ENCODE measurements around the gene KIF19.

The KIF19 gene

DNA sequence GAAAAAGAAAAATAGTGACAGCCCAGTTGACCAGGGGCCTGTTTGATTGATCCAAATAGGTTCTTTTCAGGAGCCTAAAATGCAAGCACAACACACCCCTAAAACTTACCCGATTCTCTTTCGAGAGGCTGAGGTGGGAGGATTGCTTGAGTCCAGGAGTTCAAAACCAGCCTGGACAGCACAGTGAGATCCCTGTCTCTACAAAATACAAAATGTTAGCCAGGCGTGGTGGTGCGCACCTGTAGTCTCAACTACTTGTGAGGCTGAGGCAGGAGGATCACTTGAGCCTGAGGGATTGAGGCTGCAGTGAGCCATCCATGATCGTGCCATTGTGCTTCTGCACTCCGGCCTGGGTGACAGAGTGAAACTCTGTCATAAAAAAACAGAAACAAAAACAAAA lies 1.5 kb upstream of the KIF19 start:
- Mint-ChIP-seq H3K27me3 (peaks cover 35% of the 10 kb centered on the region), H3K9me3 (no peaks in the 10 kb centered on the region), H3K4me3 (no peak overlapping the region), H3K27ac (no peak overlapping the region), H3K36me3 (ENCODE audit: low read depth) (no peaks in the 10 kb centered on the region), H3K4me1 (peaks cover 11% of the 10 kb centered on the region)
- DNase-seq (no peak), ATAC-seq (no peak)

DNA sequence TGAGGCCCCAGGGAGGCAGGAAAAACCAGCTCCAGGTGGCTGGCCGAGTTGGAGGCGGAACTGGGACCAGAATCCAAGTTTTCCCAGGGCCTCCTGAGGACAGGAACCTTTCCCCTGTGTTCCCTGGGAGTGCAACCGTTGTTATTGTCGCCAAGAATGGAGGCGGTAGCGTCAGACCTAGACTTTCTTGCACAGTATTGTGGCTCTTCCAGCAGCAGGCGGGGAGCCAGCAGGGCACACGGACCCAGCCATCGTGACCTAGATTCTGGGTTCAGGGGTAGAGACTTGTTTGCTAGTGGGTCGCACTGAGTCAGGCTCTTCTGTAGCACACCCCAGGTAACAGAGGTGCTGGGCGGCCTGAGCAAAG lies 667 bp upstream of the KIF19 start:
- DNase-seq = no peak
- ATAC-seq = no peak

DNA sequence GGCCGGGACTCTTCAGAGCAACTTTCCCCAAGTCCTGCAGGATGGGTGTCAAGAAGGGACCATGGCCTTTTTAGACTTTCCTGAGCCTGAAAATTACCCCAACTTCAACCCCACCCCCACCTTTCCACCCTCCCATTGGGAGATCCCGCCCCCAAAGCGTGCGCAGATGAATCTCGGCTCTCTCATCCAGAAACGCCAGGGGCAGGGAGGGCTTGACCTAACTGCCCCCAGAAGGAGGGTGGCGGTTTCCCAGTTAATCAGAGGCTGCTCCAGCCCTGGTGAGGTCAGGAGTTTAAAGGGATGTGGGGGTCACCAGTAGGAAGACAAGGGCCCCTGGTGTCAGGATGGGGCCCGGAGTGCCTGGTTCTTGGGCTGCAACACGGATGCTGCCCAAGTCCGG lies 480 bp downstream of the KIF19 start:
- Mint-ChIP-seq H3K36me3 (ENCODE audit: low read depth) (no peaks in the 10 kb centered on the region), H3K27me3 (peaks cover 35% of the 10 kb centered on the region), H3K27ac (no peak overlapping the region), H3K4me1 (peaks cover 11% of the 10 kb centered on the region), H3K4me3 (peak overlapping the region; percentile 2), H3K9me3 (no peaks in the 10 kb centered on the region)
- DNase-seq = no peak
- no peak for ATAC-seq

More for the DNA sequence above, 667 bp upstream of the KIF19 start:
- no peaks in the 10 kb centered on the region for H3K36me3 Mint-ChIP-seq (ENCODE audit: low read depth)
- H3K4me1 Mint-ChIP-seq = peaks cover 11% of the 10 kb centered on the region
- H3K4me3 Mint-ChIP-seq = peak overlapping the region; percentile 24
- H3K27ac Mint-ChIP-seq = no peak overlapping the region
- peaks cover 35% of the 10 kb centered on the region for H3K27me3 Mint-ChIP-seq
- no peaks in the 10 kb centered on the region for H3K9me3 Mint-ChIP-seq

DNA sequence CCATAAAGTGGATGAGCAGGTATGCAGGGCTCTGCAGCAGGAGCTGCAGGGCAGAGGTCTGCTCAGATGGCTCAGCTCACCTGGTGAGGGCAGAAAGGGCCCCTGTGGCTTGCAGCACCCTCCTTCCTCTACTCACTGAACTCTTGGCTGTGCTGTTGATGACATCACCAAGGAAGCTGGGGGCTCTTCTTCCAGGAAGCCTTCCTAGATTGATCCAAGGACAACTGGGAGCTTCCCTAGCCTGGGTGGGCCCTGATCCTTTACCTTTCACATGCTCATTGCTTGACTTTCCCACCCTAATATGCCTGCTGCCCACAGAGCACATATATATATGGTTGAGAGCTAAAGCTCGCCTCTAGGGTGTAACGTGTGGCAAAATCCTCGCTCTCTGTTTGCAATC lies 2.5 kb downstream of the KIF19 start:
- peaks cover 11% of the 10 kb centered on the region for H3K4me1 Mint-ChIP-seq
- H3K27me3 Mint-ChIP-seq = peaks cover 24% of the 10 kb centered on the region
- no peak overlapping the region for H3K27ac Mint-ChIP-seq
- H3K9me3 Mint-ChIP-seq = no peaks in the 10 kb centered on the region
- no peaks in the 10 kb centered on the region for H3K36me3 Mint-ChIP-seq (ENCODE audit: low read depth)
- no peak for DNase-seq
- no peak for ATAC-seq
- H3K4me3 Mint-ChIP-seq = no peak overlapping the region

DNA sequence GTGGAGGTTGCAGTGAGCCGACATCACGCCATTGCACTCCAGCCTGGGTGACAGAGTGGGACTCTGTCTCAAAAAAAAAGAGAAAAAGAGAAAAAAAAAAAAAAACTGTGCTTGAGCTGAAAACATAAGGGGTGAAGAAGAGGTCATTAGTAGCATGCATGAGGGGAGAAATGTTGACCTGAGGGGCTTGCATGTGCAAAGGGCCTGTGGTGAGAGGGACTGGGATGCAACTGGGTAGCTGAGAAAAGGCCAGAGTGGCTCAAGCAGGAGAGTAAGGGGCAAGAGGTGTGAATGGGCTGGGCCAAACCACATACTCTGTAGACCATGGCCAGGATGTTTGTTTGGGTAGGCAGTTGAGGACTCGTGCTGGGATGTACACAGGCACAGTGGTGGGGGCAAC lies 3.4 kb downstream of the KIF19 start:
- Mint-ChIP-seq H3K4me1 (peaks cover 11% of the 10 kb centered on the region), H3K27me3 (peaks cover 20% of the 10 kb centered on the region), H3K4me3 (no peak overlapping the region), H3K9me3 (no peaks in the 10 kb centered on the region), H3K27ac (no peak overlapping the region), H3K36me3 (ENCODE audit: low read depth) (no peaks in the 10 kb centered on the region)
- no peak for ATAC-seq
- no peak for DNase-seq

DNA sequence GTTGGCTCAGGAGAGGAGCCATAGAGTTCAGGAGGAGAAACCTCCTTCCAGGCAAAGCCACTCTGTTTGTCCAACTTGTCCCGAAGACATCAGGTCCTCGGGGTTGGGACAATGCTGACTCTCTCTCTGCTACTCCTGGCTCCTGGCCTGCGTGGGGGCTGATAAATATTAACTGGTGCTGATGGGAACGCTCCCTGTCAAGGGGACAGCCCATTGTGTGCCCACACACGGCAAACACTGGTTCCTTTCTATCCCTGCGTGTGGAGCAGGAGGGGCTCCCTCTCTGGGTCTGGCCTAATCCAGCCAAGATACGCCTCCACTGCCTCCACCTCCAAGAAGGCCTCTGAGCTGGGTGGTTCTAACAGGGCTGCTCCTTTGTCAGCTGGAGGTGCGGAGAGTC lies 4.4 kb downstream of the KIF19 start:
- H3K9me3 Mint-ChIP-seq = no peaks in the 10 kb centered on the region
- no peak overlapping the region for H3K4me3 Mint-ChIP-seq
- ATAC-seq (no peak), DNase-seq (no peak)
- H3K36me3 Mint-ChIP-seq (ENCODE audit: low read depth) = no peaks in the 10 kb centered on the region
- peaks cover 6% of the 10 kb centered on the region for H3K4me1 Mint-ChIP-seq
- peaks cover 10% of the 10 kb centered on the region for H3K27me3 Mint-ChIP-seq
- no peak overlapping the region for H3K27ac Mint-ChIP-seq

DNA sequence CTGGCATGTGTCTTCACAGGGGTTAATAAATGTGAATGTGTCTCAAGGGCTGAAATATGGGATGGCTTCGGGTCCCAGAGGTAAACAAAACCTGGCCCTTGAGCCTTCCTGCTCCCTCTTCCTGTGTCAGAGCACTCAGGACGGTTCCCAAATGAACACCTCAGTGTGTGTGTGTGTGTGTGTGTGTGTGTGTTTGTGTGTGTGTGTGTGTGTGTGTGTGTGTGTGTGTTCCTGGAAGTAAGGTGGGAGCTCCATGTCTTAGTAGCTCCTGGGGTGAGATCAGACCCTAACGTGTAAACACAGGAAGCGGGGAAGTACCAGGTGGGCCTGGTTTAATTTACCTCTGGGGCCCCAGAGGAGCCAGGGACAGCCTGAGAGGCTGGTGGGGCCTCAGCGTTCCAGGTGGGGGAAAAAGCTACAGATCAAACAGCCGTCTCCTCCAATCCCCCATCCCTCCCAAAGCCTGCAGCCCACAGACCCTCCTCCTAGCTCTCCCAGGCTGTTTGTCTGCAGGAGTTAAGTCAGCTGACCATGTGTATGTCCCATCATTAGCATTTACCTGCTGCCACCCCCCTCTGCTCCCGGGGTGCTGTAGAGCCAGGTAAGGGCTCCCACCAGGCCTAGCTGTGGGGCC lies 6.1 kb downstream of the KIF19 start:
- H3K27me3 Mint-ChIP-seq = peaks cover 3% of the 10 kb centered on the region

DNA sequence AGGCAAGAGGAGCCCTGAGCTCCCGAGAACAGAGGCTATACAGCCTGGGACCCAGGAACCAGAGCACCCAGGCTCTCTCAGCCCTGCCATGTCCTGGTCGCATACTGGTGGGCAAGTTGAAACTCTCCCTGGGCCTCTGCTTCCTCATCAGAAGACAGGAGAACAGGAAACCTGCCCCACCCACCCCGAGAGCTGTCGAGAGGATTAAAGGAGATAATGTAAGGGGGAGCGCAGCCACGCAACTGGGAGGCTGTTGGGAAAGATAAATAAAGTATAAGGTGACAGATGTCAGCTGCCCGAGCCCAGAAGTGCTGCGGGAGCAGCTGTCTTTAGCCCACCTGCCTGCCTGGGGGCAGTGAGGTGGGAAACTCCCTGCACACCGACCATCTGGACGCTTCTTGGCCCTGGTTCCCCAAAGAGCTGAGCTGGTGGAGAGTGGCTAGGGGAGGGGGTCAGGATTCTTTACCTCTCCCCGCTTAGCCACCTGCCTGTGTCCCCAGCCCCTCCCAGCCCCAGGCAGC lies 6.8 kb downstream of the KIF19 start:
- H3K9me3 Mint-ChIP-seq = no peaks in the 10 kb centered on the region
- no peaks in the 10 kb centered on the region for H3K36me3 Mint-ChIP-seq (ENCODE audit: low read depth)
- H3K4me3 Mint-ChIP-seq = no peak overlapping the region
- no peaks in the 10 kb centered on the region for H3K27me3 Mint-ChIP-seq
- ATAC-seq (no peak), DNase-seq (no peak)
- H3K4me1 Mint-ChIP-seq = no peaks in the 10 kb centered on the region
- no peak overlapping the region for H3K27ac Mint-ChIP-seq

More for the DNA sequence above, 6.1 kb downstream of the KIF19 start:
- no peaks in the 10 kb centered on the region for H3K4me1 Mint-ChIP-seq
- DNase-seq (no peak), ATAC-seq (peak; percentile 11)
- no peak overlapping the region for H3K27ac Mint-ChIP-seq
- H3K4me3 Mint-ChIP-seq = no peak overlapping the region
- H3K36me3 Mint-ChIP-seq (ENCODE audit: low read depth) = no peaks in the 10 kb centered on the region
- no peaks in the 10 kb centered on the region for H3K9me3 Mint-ChIP-seq

DNA sequence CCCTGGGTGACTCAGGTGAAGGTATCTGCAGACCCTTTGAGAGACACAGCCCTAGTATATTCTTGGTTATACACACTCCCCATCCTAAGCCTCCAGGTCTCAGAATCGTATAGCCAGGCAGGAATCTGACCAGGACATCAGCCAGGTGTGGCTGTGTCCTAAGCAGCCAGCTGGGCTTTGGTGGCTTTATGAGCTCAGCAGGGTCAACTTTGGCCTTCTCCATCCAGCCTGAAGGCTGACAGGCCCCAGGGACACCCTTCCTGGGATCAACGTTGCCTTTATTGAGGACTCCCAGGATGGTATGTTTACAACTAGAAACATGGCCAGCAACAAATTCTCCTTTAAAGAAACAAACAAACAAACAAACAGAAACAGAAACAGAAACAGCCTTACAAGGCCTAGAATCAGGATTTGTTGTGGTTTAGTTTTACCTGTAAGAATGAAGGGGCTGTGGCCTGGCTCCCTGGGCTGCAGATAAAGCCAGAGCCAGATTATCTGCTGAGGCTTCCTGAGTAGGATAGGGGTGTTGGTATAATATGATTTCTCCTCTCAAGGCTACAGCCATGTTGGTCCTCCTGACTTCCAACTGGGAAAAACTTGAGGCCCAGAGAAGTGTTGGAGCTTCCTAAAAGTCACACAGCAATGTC lies 8.5 kb downstream of the KIF19 start:
- no peaks in the 10 kb centered on the region for H3K9me3 Mint-ChIP-seq

DNA sequence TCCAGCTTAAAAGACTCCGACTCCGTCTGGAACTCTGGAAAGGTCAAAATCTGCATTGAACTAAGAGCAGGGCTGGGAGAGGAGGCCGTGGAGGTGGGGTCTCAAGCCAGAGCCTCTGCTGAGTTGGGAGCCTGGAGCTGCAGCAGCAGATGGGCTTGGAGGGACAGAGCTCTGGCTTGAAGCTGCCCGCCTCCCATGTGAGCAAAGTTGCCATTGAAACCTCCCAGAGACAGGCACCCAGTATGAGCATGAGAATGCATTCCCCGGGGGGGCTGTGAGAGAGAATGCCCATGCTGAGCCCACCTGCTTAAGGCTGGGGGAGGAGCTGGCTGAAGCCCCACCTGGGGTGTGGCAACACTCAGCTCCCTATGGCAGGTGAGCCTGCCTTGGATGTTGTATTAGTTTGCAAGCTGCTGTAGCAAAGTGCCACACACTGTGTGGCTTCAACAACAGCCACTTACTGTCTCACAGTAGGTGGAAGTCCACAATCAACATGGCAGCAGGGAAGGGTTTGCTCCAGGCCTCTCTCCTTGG lies 9.6 kb downstream of the KIF19 start:
- DNase-seq (no peak), ATAC-seq (no peak)
- H3K36me3 Mint-ChIP-seq (ENCODE audit: low read depth) = no peaks in the 10 kb centered on the region
- no peaks in the 10 kb centered on the region for H3K4me1 Mint-ChIP-seq
- no peaks in the 10 kb centered on the region for H3K9me3 Mint-ChIP-seq
- H3K27me3 Mint-ChIP-seq = no peaks in the 10 kb centered on the region
- no peak overlapping the region for H3K4me3 Mint-ChIP-seq
- H3K27ac Mint-ChIP-seq = no peak overlapping the region

More for the DNA sequence above, 8.5 kb downstream of the KIF19 start:
- Mint-ChIP-seq H3K36me3 (ENCODE audit: low read depth) (no peaks in the 10 kb centered on the region), H3K4me1 (no peaks in the 10 kb centered on the region), H3K27me3 (no peaks in the 10 kb centered on the region), H3K27ac (no peak overlapping the region), H3K4me3 (no peak overlapping the region)
- no peak for DNase-seq
- no peak for ATAC-seq

DNA sequence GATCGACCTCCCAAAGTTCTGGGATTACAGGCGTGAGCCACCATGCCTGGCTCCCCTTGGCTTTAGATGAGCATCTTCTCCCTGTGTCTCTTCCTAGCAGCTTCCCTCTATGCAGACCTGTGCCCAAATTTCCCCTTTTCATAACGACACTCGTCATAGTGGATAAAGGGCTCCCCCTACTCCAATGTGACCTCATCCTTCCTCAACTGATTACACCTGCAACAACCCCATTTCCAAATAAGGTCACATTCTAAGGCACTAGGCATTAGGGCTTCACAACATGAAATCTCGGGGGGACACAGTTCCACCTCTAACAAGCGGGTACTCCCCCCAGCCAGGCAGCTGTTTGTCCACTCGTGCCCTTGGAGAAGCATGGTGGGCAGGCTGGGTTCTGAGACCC lies 10.3 kb downstream of the KIF19 start:
- H3K36me3 Mint-ChIP-seq (ENCODE audit: low read depth) = no peaks in the 10 kb centered on the region
- no peak for ATAC-seq
- no peaks in the 10 kb centered on the region for H3K4me1 Mint-ChIP-seq
- no peak for DNase-seq
- no peak overlapping the region for H3K4me3 Mint-ChIP-seq
- no peaks in the 10 kb centered on the region for H3K9me3 Mint-ChIP-seq
- no peak overlapping the region for H3K27ac Mint-ChIP-seq
- no peaks in the 10 kb centered on the region for H3K27me3 Mint-ChIP-seq

DNA sequence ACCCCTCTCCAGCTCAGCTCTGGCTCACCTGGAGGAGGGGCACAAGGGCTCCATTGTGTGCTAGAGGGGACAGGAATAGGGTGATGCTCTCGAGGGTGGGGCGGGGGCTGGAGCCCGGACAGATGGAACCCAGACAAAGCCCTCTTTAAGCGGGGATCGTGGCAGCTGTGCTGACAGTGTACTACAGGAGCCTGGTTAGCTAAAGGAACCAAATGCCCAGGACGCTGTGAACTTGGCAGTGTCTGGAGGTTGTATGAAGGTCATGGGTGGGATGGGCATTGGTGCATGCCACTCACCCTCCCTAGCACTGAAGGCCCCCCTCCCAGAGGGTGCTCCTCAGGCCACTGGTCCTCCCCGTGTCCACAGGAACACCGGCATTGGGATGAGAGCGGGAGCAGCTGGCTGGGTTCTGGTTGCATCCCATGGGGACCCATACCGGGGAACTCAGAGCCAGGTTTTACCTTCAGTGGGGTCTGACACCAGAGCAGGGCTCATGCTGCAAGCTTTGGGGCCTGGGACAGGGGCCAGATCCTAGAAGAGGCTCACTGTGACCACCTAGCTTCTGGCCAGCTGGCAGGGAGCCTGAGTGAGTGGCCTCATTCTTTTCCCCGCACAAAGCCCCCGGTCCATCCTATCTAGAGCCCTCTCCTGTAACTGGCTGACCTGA lies 11.9 kb downstream of the KIF19 start:
- Mint-ChIP-seq H3K27ac (no peak overlapping the region), H3K27me3 (no peaks in the 10 kb centered on the region), H3K4me1 (no peaks in the 10 kb centered on the region)

DNA sequence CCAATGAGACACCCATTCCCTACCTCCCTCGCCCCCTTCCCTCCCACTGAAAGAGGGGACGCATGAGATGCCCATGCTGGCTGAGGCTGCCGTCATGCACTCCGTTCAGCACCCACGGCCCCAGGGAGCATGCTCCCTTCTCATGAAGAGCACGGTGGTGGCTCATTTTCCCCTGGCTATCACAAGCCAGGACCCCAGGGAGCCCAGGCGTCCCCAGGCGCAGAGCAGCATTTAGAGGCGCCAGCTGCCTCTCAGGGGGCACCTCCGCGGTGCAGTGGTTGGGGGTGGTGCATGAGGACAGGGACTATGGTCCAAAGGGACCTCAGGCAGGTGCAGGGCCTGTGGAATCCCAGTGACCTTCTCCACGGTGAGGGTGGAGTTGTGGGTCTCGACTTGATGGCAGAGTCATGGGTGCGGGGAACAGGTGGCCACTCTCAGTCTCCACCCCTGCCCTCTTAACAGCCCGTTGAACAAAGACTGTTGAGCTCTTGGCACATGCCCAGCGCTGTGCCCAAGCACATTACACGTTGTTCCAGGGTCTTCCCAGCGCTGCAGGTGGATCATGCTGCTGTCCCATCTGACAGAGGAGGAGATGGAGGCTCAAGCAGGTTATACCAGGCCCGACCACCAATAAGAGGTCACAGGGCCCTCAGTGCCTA lies 13.6 kb downstream of the KIF19 start:
- Mint-ChIP-seq H3K4me3 (no peak overlapping the region), H3K36me3 (ENCODE audit: low read depth) (no peaks in the 10 kb centered on the region), H3K27me3 (no peaks in the 10 kb centered on the region), H3K9me3 (no peaks in the 10 kb centered on the region), H3K27ac (no peak overlapping the region), H3K4me1 (no peaks in the 10 kb centered on the region)
- ATAC-seq = no peak
- no peak for DNase-seq

More for the DNA sequence above, 11.9 kb downstream of the KIF19 start:
- Mint-ChIP-seq H3K4me3 (no peak overlapping the region), H3K9me3 (no peaks in the 10 kb centered on the region), H3K36me3 (ENCODE audit: low read depth) (no peaks in the 10 kb centered on the region)
- ATAC-seq (no peak), DNase-seq (no peak)

DNA sequence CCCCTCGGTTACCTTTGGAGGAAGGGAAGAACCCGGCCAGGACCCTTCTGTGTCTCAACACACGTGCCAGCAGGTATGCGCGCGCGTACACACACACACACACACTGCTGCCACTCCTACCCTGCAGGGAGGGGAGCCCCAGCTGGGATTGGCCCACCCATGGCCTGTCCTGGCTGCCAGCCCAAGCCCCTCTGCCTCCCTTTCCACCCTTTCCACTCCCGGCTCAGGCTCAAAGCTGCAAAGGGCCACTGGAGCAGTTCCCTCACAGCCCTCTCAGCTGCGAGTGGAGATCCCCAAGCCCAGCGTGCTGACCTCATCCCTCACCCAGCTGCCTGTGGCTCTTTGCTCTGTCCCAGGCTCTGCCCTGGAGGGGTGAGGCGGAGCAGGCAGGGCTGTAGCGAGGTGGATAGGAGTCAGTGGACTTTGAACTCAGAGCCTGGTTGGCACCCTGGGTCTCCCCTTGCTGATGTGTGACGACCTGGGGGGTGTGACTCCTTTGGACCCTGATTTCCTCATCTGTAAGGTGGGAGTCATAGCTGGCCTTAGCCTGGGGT lies 14.5 kb downstream of the KIF19 start:
- no peak for ATAC-seq
- H3K27me3 Mint-ChIP-seq = peaks cover 2% of the 10 kb centered on the region
- no peaks in the 10 kb centered on the region for H3K4me1 Mint-ChIP-seq
- no peaks in the 10 kb centered on the region for H3K9me3 Mint-ChIP-seq
- no peak overlapping the region for H3K4me3 Mint-ChIP-seq
- no peak overlapping the region for H3K27ac Mint-ChIP-seq
- DNase-seq = no peak
- H3K36me3 Mint-ChIP-seq (ENCODE audit: low read depth) = no peaks in the 10 kb centered on the region

Data from activated naive CD8-positive, alpha-beta T cell treated with anti-CD3 and anti-CD28 coated beads, Interleukin-2, amount 50 U/mL, for 24 hours (primary cell).